Effector memory CD8-positive, alpha-beta T cell (primary cell): ENCODE results near the gene FOXF2.

Source experiments
- ATAC-seq: fragments of 150-1000 bp; cut with Tn5 transposase; replicated peaks from 2 replicates; pipeline ENCODE4 v1.10.0; 2021; ENCODE audit warnings: mild to moderate bottlenecking, moderate library complexity
- DNase-seq, 3 experiments: peaks; one replicate each; pipeline ENCODE4 v3.0.0; 2021
- H3K27ac Mint-ChIP-seq, 2 donors: one replicate each; pipeline ENCODE4 v1.8.0; 2022; ENCODE audit warnings: mild to moderate bottlenecking in 2 of 2, mixed read lengths in 2 of 2, moderate library complexity in 2 of 2
- H3K27me3 Mint-ChIP-seq, 2 donors: one replicate each; pipeline ENCODE4 v1.8.0; 2022; ENCODE audit warnings: mixed read lengths in 2 of 2
- H3K36me3 Mint-ChIP-seq: one replicate; pipeline ENCODE4 v1.8.0; 2022; ENCODE audit warnings: mild to moderate bottlenecking, moderate library complexity, mixed read lengths; ENCODE audit not compliant: insufficient read depth
- H3K4me1 Mint-ChIP-seq, 2 donors: one replicate each; pipeline ENCODE4 v1.8.0; 2022; ENCODE audit warnings: low read depth in 2 of 2, mixed read lengths in 2 of 2
- H3K4me3 Mint-ChIP-seq, 2 donors: one replicate each; pipeline ENCODE4 v1.8.0; 2022; ENCODE audit warnings: mild to moderate bottlenecking in 2 of 2, mixed read lengths in 2 of 2, moderate library complexity in 2 of 2
- H3K9me3 Mint-ChIP-seq, 2 donors: one replicate each; pipeline ENCODE4 v1.8.0; 2022; ENCODE audit warnings: mixed read lengths in 2 of 2

FOXF2 gene

DNA sequence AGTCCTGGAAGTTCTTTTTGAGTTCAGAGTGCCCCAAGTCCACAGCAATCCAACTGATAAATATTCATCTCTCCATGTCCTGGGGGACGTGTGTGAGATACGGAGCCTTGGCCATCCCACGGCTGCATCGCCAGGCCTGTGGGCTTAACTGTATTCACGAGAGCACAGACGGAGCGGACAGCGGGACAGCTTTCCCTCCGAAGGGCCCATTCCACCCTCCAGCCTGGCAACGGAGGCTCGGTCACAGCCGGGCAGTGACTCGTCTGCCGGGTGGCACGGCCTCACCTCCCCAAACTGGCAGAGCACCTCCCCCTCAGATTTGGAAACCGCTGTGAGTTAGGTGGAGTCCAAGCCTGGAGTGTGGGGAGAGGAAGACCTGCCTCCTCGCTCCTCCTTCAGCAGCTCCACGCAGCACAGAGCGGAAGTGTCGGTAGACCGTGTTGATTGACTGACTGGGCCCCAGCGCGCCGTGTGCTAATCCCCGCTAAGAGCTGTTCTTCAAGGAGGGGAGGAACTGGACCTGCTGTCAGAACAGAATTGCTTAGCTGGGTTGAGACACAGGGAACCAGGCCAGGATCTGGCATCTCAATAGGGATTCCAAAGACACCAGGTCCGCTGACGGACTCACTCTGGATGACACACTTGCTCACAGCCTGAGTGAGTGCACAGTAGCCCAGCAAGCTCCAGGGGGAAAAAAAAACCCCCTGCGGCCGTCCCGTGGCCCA lies 10.9 kb downstream of the FOXF2 start:
- Mint-ChIP-seq H3K9me3 (no peaks in the 10 kb centered on the region), H3K27ac (no peak overlapping the region), H3K4me1 (peaks cover 0 to 8% of the 10 kb centered on the region in 2 donors), H3K4me3 (no peak overlapping the region), H3K27me3 (peaks cover 38 to 39% of the 10 kb centered on the region in 2 donors), H3K36me3 (no peaks in the 10 kb centered on the region)
- no peak for ATAC-seq
- DNase-seq: no peak

DNA sequence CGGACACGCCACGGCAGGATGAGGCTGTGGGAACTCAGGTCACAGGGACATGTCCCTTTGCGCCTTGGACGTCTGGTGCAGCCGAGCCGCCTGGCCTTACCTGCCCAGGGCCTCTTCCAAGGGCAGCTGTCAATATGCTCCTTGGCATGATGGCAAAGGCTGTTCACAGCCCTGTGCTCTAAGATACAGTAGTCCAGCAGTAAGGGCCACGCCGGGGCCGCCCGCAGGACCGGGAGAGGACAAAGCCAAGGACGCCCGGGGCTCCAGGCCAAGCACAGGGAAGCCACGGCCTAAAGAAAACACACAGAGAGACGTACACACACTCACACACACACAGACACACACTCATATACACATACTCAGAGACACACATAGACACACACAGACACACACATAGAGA lies 13.0 kb downstream of the FOXF2 start:
- ATAC-seq: no peak
- H3K36me3 Mint-ChIP-seq: no peaks in the 10 kb centered on the region
- no peak overlapping the region for H3K4me3 Mint-ChIP-seq
- DNase-seq: no peak
- H3K9me3 Mint-ChIP-seq: no peaks in the 10 kb centered on the region
- peaks cover 0 to 3% of the 10 kb centered on the region in 2 donors for H3K4me1 Mint-ChIP-seq
- peaks cover 18 to 19% of the 10 kb centered on the region in 2 donors for H3K27me3 Mint-ChIP-seq
- no peak overlapping the region for H3K27ac Mint-ChIP-seq

DNA sequence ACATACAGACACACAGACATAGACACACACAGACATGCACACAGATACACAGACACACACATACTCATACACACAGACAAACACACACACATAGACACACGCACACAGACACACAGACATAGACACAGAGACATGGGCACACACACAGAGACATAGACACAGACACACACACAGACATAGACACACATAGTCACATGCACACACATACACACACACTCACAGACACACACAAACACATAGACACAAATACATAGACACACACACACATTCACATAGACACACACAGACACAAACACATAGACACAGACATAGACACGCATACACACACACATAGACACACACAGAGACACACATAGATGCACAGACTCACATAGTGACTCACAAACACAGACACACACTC lies 13.5 kb downstream of the FOXF2 start:
- Mint-ChIP-seq H3K4me3 (no peak overlapping the region), H3K4me1 (no peaks in the 10 kb centered on the region), H3K27ac (no peak overlapping the region), H3K27me3 (peaks cover 13 to 16% of the 10 kb centered on the region in 2 donors), H3K36me3 (no peaks in the 10 kb centered on the region), H3K9me3 (no peaks in the 10 kb centered on the region)
- ATAC-seq (no peak), DNase-seq (no peak)

DNA sequence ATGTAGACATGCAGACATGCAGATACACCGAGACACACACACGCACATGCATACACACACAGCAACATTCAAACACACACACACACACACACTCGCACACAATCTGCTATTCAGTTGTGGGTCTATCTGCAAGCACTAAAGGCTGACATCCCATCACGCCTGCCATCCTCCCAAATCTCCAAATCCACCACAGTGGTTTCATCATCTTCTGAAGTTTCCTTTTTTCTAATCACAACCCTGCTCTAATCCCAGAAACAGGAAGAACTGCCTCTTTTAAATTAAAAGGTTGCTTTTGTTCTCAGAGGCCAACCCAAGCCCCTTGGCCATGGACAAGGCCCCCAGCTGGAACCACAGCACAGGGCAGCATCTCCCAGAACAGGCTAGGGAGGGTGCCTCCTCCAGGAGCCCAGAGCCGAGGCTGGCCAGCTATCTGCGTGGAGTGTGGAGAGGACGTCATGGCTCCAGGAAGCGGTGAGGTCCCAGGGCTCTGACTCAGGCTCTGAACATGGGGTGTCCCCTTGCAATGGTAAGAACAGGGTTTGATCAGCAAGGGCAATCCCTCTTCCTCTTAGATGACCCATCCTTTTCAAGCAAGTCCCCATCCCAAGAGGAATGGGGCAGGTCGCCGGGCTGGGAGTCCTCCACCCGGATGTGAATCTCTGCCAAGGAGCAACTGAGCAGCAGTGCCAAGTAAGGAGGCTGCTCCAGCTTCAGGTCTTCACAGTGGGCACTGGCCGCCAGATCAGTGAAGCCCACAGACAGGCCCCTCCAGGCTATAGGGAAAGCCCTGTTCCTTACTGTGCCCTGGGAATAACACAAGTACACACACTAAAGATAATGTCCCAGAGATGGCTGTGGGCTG lies 14.7 kb downstream of the FOXF2 start:
- Mint-ChIP-seq H3K27me3 (peaks cover 14 to 15% of the 10 kb centered on the region in 2 donors), H3K4me3 (no peak overlapping the region), H3K4me1 (no peaks in the 10 kb centered on the region), H3K27ac (no peak overlapping the region), H3K9me3 (no peaks in the 10 kb centered on the region), H3K36me3 (no peaks in the 10 kb centered on the region)
- DNase-seq (no peak), ATAC-seq (no peak)

DNA sequence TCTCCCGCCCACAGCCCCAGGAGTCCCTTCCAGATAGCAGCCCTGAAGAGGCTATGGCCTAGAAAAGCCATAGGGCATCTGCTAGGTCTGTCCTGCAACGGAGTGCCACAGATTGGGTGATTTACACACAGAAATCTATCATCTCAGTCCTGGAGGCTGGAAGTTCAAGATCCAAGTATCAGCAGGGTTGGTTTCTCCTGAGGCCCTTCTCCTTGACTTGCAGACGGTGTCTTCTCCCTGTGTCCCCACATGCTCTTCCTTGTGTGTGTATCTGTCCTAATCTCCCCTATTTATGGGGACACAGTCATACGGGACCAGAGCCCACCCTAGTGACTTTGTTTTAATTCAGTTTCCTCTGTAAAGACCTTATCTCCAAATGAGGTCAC lies 15.3 kb downstream of the FOXF2 start:
- H3K9me3 Mint-ChIP-seq: no peaks in the 10 kb centered on the region
- ATAC-seq (no peak), DNase-seq (no peak)
- H3K36me3 Mint-ChIP-seq: no peaks in the 10 kb centered on the region
- H3K27me3 Mint-ChIP-seq: peaks cover 11 to 14% of the 10 kb centered on the region in 2 donors
- no peak overlapping the region for H3K27ac Mint-ChIP-seq
- H3K4me3 Mint-ChIP-seq: no peak overlapping the region
- H3K4me1 Mint-ChIP-seq: no peaks in the 10 kb centered on the region

DNA sequence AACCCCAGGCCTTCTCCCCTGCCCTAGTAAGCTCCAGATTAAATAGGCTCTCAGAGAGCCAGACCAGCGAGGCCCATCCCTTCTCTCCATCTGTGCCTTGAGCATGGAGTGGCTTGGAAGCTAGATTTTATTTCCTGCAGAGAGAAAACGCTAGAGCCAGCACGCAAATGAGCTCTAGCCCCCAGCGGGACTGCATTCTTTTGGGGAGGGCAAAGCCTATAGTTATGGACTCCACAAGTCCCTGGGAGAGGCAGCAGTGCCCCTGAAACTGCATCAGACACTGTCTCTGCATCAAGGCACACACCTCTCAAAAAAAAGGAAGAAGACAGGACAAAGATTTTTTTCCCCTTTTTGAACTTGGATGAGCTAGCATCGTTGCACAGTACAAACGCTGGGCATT lies 15.8 kb downstream of the FOXF2 start:
- Mint-ChIP-seq H3K4me3 (no peak overlapping the region), H3K36me3 (no peaks in the 10 kb centered on the region), H3K27ac (no peak overlapping the region), H3K9me3 (no peaks in the 10 kb centered on the region), H3K27me3 (peaks cover 15 to 19% of the 10 kb centered on the region in 2 donors), H3K4me1 (no peaks in the 10 kb centered on the region)
- DNase-seq (no peak), ATAC-seq (no peak)

DNA sequence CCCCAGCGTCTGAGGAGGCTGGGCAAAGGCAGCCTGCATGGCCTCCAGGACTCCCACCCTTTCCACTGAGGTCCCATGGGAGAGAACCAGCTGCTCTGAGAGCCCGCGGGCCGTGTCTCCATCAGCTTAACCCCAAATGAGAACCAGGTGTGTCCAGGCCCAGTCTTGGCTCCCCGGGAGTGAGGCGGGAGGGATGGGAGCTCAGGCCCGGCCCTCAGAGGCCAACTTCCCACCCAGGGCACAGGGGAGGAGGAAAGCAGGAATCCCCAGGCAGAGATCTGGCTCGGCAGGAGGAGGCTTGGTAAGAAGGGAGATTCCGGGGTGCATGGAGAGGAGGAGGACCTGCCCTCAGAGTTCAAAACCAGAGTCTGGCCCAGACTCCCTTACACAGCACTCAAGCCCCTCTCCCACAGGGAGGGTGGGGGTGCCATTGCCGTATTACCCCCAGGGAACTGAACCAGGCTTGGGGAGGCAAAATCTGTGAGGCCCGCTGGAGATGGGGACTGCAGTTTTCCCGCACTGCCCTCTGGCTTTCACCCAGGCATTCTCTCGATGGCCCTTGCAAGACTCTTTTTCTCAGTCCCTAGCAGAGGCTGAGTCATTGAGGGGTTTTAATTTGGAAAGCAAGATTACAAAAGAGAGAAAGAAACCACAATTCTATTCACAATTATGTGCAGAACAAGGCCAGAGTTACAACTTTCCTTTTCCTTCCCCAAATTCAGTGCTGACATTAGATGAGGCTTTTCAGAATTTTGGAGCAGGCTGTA lies 17.1 kb downstream of the FOXF2 start:
- no peaks in the 10 kb centered on the region for H3K36me3 Mint-ChIP-seq
- ATAC-seq: no peak
- H3K4me3 Mint-ChIP-seq: no peak overlapping the region
- H3K27me3 Mint-ChIP-seq: peaks cover 24% of the 10 kb centered on the region in 2 donors
- no peaks in the 10 kb centered on the region for H3K9me3 Mint-ChIP-seq
- H3K4me1 Mint-ChIP-seq: no peaks in the 10 kb centered on the region
- H3K27ac Mint-ChIP-seq: no peak overlapping the region
- no peak for DNase-seq

DNA sequence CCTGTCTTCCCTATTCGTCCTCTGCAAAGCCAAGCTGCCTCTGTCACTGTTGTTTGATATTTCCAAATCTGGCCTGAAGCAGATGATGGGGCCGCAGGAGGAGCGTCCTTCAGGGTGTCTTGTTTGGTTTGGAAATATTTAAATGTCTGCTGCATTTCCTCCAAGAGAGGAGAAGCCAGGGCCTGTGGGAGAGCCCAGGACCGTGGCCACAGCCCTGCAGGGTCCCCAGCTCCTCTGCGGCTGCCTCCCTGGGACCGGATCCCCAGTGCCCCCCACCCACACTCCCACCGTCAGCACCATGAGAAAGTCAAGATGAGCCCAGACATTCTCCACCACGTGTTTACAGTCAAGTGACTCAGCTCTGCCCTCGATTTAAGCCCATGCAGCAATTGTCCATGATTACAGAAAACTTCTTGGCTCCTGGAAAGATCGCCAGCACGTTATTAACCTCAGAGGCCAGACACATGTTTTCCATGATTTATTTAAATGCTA lies 18.2 kb downstream of the FOXF2 start:
- Mint-ChIP-seq H3K4me3 (no peak overlapping the region), H3K4me1 (no peaks in the 10 kb centered on the region), H3K27me3 (peaks cover 24 to 29% of the 10 kb centered on the region in 2 donors), H3K9me3 (no peaks in the 10 kb centered on the region), H3K36me3 (no peaks in the 10 kb centered on the region), H3K27ac (no peak overlapping the region)
- ATAC-seq (no peak), DNase-seq (no peak)

DNA sequence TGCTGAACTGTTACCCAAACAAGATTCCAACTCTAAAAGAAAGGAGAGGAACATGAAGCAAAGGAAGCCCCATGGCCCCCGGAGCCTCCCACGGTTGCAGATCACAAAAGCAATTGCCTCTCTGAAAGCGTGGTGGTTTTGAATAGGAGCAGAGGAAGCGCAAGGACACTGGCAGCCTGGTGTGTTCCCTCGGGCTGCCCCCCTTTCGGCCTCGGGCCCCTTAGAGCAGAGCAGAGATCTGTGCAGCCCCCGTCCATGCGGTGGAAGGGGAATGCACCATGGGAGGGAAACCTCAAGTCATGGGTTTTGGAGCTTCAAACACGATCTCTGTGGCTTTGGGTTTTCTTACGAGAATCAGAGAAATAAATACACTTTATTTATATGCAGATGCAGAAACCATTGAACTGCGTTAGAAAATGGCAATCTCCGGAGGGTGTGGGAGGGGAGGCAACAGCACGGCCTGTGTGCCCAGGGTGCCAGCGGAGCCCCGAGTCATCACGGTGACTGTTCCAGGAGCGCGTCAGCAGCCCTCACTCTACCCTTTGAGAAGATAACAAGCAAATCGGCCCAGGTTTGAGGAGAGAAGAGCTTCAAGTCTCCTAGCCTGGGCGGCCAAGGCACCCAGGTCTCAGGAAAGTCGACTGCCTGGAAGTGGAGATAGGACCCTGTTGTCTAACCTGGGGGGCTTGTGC lies 20.5 kb downstream of the FOXF2 start:
- Mint-ChIP-seq H3K36me3 (no peaks in the 10 kb centered on the region), H3K9me3 (no peaks in the 10 kb centered on the region), H3K27ac (no peak overlapping the region), H3K27me3 (peaks cover 24 to 32% of the 10 kb centered on the region in 2 donors), H3K4me1 (no peaks in the 10 kb centered on the region), H3K4me3 (no peak overlapping the region)
- DNase-seq (no peak), ATAC-seq (no peak)

DNA sequence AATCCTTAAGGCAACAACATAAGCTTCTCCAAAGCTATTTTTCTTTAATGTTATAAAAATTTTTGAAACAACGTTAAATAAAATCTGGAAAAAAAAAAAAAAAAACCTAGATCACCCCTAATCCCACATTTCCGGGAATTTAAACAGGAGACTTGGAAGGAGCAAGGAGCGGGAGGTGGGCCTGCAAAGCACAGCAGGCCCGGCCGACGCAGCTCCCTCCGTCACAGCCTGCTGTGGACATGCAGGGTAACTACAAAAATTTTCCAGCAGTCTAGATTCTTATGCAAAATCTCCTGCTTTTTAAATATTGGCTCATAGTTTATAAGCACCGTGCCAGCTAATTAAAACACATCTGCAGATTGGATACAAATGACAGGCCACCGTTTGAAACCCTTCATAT lies 23.5 kb downstream of the FOXF2 start:
- H3K4me3 Mint-ChIP-seq: no peak overlapping the region
- H3K27ac Mint-ChIP-seq: no peak overlapping the region
- no peaks in the 10 kb centered on the region for H3K9me3 Mint-ChIP-seq
- no peak for ATAC-seq
- H3K4me1 Mint-ChIP-seq: no peaks in the 10 kb centered on the region
- H3K27me3 Mint-ChIP-seq: peaks cover 30 to 54% of the 10 kb centered on the region in 2 donors
- no peak for DNase-seq
- H3K36me3 Mint-ChIP-seq: no peaks in the 10 kb centered on the region

DNA sequence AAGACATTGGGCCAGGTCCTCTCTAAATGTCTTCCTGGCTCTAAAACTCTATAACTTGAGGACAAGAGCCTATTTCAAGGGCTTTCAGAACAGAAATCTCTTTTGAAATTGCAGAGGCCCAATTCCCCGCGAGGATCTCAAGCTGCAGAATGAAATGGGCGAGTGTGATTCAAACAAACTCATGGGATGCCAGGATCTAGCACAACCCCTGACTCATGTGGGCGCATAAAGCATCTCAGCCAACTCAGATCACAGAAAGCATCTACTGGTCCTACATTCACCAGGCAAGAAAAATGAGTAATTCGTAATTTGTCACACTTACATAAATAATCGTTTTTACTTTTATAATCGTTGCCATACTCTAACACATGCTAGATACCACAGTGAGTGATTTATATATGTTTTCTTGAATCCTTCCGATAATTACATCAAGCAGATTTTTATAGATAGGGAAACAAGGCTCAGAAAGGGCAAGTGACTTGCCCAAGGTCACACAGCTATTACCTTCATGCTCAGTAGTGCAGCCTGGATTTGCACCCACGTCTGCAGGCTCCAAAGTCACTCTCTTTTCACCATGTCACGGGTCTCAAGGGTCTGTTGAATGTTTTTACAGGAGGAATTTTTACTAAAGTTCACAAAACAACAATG lies 26.2 kb downstream of the FOXF2 start:
- H3K36me3 Mint-ChIP-seq: no peaks in the 10 kb centered on the region
- H3K4me1 Mint-ChIP-seq: no peaks in the 10 kb centered on the region
- H3K4me3 Mint-ChIP-seq: no peak overlapping the region
- H3K27me3 Mint-ChIP-seq: peaks cover 16 to 32% of the 10 kb centered on the region in 2 donors
- no peaks in the 10 kb centered on the region for H3K9me3 Mint-ChIP-seq
- ATAC-seq: no peak
- no peak overlapping the region for H3K27ac Mint-ChIP-seq
- no peak for DNase-seq

DNA sequence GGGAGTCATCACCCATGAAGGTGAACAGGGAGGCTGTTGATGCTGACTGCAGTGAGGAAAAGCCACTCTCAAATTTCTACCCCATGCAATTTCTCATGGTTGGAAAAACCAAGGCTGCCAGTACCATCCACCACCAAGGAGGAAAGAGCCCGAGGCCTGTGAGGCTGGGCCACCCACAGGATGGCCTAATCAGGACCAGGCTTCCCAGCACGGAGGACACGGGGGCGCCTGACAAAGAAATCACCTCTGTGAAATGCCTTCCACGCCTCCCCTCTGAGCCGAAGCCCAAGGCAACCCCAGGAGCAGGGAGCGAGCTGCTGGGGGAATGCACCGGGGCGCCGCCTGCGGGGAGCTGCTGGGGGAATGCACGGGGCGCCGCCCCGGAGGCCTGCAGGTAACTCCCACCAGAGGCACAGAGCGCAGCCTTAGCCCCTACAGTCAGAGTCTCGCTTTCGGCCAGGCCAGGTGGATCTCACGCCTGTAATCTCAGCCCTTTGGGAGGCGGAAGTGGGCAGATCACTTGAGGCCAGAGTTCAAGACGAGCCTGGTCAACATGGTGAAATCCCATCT lies 26.9 kb downstream of the FOXF2 start:
- H3K4me3 Mint-ChIP-seq: no peak overlapping the region
- peaks cover 18 to 30% of the 10 kb centered on the region in 2 donors for H3K27me3 Mint-ChIP-seq
- DNase-seq (no peak), ATAC-seq (no peak)
- H3K9me3 Mint-ChIP-seq: no peaks in the 10 kb centered on the region
- no peaks in the 10 kb centered on the region for H3K36me3 Mint-ChIP-seq
- no peak overlapping the region for H3K27ac Mint-ChIP-seq
- H3K4me1 Mint-ChIP-seq: no peaks in the 10 kb centered on the region
